A673 (cell line): ENCODE results near the gene ATE1. TPM values are rescaled to one million over a fixed set of nuclear protein-coding genes. Genes with fewer than 3 reads are reported as not detected.

Experiments used
- BruUV-seq: library from RNA; stranded (reverse); fragments of 400-500 nt; replicated peaks from 2 replicates; lab custom pipeline; 2021; lab: Mats Ljungman, UMichigan
- CTCF ChIA-PET: fragments of 300-600 bp; sonication (Branson Sonifier 250); formaldehyde crosslinking; loops from one replicate; lab custom pipeline; 2022; ENCODE audit warnings: antibody characterized with exemption; lab: Charles Lee
- POLR2A ChIA-PET: fragments of 300-600 bp; sonication (Branson Sonifier 250); formaldehyde crosslinking; loops from one replicate; lab custom pipeline; 2022; ENCODE audit warnings: antibody characterized with exemption; ENCODE audit not compliant: low non-redundant PET; lab: Charles Lee
- DNase-seq: peaks from one replicate; pipeline ENCODE4 v3.0.0-alpha.2; 2015; ENCODE audit warnings: low spot score
- H3K27ac ChIP-seq: fragments of 200-600 bp; sonication (generic); 2 replicates; pipeline ENCODE4 v1.5.1; 2016; ENCODE audit warnings: mixed run types, low read depth, mild to moderate bottlenecking, mixed read lengths, antibody characterized with exemption, low read length; ENCODE audit not compliant: poor library complexity, severe bottlenecking
- H3K27me3 ChIP-seq: fragments of 200-600 bp; sonication (generic); replicated peaks from 2 replicates; pipeline ENCODE4 v1.6.1; 2017; ENCODE audit warnings: mixed run types, low read depth, mild to moderate bottlenecking, mixed read lengths, antibody characterized with exemption, low read length; ENCODE audit not compliant: insufficient read depth, poor library complexity
- H3K36me3 ChIP-seq: fragments of 200-600 bp; sonication (generic); 2 replicates; pipeline ENCODE4 v1.6.1; 2016; ENCODE audit warnings: mixed run types, mild to moderate bottlenecking, mixed read lengths, antibody characterized with exemption, low read length; ENCODE audit not compliant: insufficient read depth, poor library complexity, severe bottlenecking
- H3K4me1 ChIP-seq: fragments of 200-600 bp; sonication (generic); 2 replicates; pipeline ENCODE4 v1.6.1; 2017; ENCODE audit warnings: mixed run types, mild to moderate bottlenecking, mixed read lengths, antibody characterized with exemption, low read length; ENCODE audit not compliant: insufficient read depth, poor library complexity, severe bottlenecking
- H3K4me3 ChIP-seq: fragments of 200-600 bp; sonication (generic); 2 replicates; pipeline ENCODE4 v1.5.1; 2016; ENCODE audit warnings: low read depth, mixed run types, mild to moderate bottlenecking, mixed read lengths, low read length; ENCODE audit not compliant: poor library complexity, severe bottlenecking
- H3K9me3 ChIP-seq: fragments of 200-600 bp; sonication (generic); 2 replicates; pipeline ENCODE4 v1.6.1; 2016; ENCODE audit warnings: mixed run types, low read depth, mild to moderate bottlenecking, mixed read lengths, antibody characterized with exemption, low read length; ENCODE audit not compliant: poor library complexity, severe bottlenecking
- CTCF ChIP-seq: fragments of 300-800, 200-600 bp; sonication (generic); conservative IDR thresholded peaks from 2 replicates; pipeline ENCODE4 v1.5.1; 2017; ENCODE audit warnings: low read depth, mild to moderate bottlenecking, antibody characterized with exemption, low read length, moderate library complexity, mixed read lengths
- EZH2 ChIP-seq: fragments of 200-600 bp; sonication (generic); IDR thresholded peaks from 2 replicates; pipeline ENCODE4 v1.6.1; 2017; ENCODE audit warnings: borderline replicate concordance, low read depth, mild to moderate bottlenecking, mixed read lengths, antibody characterized with exemption, low read length; ENCODE audit not compliant: poor library complexity, severe bottlenecking
- intact Hi-C: fragments of 100-400 bp; cut with micrococcal nuclease; formaldehyde crosslinking; loops from one replicate; pipeline ENCODE4 v1.10.0; 2022; ENCODE audit not compliant: unreplicated experiment
- total RNA-seq: library from RNA; stranded (reverse); gene quantifications from 2 replicates; pipeline ENCODE4 v1.2.3, GENCODE V29; 2021

Gene ATE1
- total RNA-seq, 1 experiment from 2014 or later: 27.0 TPM

DNA sequence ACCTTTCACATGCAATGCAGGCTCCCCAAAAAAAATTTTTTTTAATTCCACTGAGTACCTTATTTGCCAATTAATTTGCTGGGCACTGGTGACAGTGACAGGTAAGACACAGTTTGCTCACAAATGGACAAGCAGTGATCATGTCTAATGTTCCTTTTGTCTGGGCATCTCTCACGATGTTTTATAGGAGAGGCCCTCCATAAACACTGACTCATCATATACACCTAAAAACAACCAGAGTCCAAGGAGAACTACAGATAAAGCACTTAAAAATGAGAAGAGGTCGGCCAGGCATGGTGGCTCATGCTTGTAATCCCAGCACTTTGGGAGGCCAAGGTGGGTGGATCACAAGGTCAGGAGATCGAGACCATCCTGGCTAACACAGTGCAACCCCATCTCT is 105.1 kb downstream of the ATE1 start:
- H3K4me1 ChIP-seq: no peaks in the 10 kb centered on the region
- H3K9me3 ChIP-seq: no peaks in the 10 kb centered on the region
- H3K27ac ChIP-seq: no peak overlapping the region
- ChIA-PET CTCF (interaction anchor here (1.4 kb wide), 1 partner anchor 64 kb away, joined by 4 read pairs; no protein-coding TSS in a partner anchor), POLR2A (no interaction called here)
- no peaks in the 10 kb centered on the region for H3K27me3 ChIP-seq
- BruUV-seq: no TSS peak
- no peak for DNase-seq
- H3K36me3 ChIP-seq: no peaks in the 10 kb centered on the region
- intact Hi-C loops: no loop called here
- TF ChIP-seq CTCF: no peak
- no peak for TF ChIP-seq EZH2
- H3K4me3 ChIP-seq: no peak overlapping the region

DNA sequence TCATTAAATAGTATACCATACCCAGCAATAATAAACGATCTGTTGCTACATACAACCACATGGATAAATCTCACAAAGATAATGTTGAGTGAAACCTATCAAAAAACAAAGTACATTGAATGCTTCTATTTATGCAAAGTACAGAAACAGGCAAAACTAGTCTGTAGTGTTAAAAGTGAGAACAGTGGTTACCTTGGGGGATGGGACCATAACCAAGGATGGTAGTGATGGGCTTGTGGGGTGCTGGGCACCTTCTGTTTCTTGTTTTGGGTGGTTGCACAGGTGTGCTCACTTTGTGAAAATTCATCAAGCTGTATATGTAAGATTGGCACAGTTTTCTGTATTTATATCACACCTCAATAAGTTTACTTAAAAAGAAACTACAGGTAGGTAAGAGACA is 105.7 kb downstream of the ATE1 start:
- POLR2A ChIA-PET: no interaction called here

GRCh38 chr10:121819049-121819448 is 108.8 kb downstream of the ATE1 start:
- no TSS peak for BruUV-seq
- no peak for DNase-seq
- no peaks in the 10 kb centered on the region for H3K4me1 ChIP-seq
- ChIA-PET CTCF (no interaction called here), POLR2A (no interaction called here)
- H3K4me3 ChIP-seq: no peak overlapping the region
- H3K36me3 ChIP-seq: no peaks in the 10 kb centered on the region
- no peaks in the 10 kb centered on the region for H3K27me3 ChIP-seq
- TF ChIP-seq EZH2 (no peak), CTCF (no peak)
- H3K27ac ChIP-seq: no peak overlapping the region
- intact Hi-C loops: no loop called here
- H3K9me3 ChIP-seq: no peaks in the 10 kb centered on the region

More for the DNA sequence above, 105.7 kb downstream of the ATE1 start:
- BruUV-seq: no TSS peak
- intact Hi-C loops: no loop called here
- Histone ChIP-seq H3K36me3 (no peaks in the 10 kb centered on the region), H3K4me1 (no peaks in the 10 kb centered on the region), H3K9me3 (no peaks in the 10 kb centered on the region), H3K27ac (no peak overlapping the region), H3K27me3 (no peaks in the 10 kb centered on the region), H3K4me3 (no peak overlapping the region)
- CTCF ChIA-PET: no interaction called here
- TF ChIP-seq CTCF (no peak), EZH2 (no peak)
- DNase-seq: no peak
